ENCODE measurements around the gene TTC21A. TPM values are rescaled to one million over a fixed set of nuclear protein-coding genes. Genes with fewer than 3 reads are reported as not detected.

TTC21A gene
- total and polyA plus RNA-seq, 2 experiments from 2014 or later: 1.8 to 2.0 TPM

GRCh38 chr3:39186692-39187151, 79.2 kb downstream of the TTC21A start (continued):
- TF ChIP-seq REST (IDR thresholded peaks at IDR 0.05; ENCODE audit: unreplicated experiment): no peak

GRCh38 chr3:39187372-39188155, 80.1 kb downstream of the TTC21A start:
- Mint-ChIP-seq H3K27ac (no peak overlapping the region), H3K9me3 (no peaks in the 10 kb centered on the region), H3K4me3 (no peak overlapping the region), H3K36me3 (ENCODE audit: low read depth) (no peaks in the 10 kb centered on the region), H3K4me1 (peaks cover 2% of the 10 kb centered on the region; the same call in 2 of the 3 replicates), H3K27me3 (ENCODE audit: insufficient read depth, low read depth, poor library complexity) (peaks cover 18% of the 10 kb centered on the region)
- no peak for ATAC-seq
- no peak overlapping the region for H2AFZ ChIP-seq
- DNase-seq (ENCODE audit: low spot score): no peak
- H3K27ac ChIP-seq (ENCODE audit: low read depth): no peak overlapping the region
- H3F3A ChIP-seq (replicated peaks; ENCODE audit: low read depth): no peaks in the 10 kb centered on the region
- H3K4me3 ChIP-seq: no peak overlapping the region
- H4K20me1 ChIP-seq (replicated peaks; ENCODE audit: insufficient read depth): no peaks in the 10 kb centered on the region
- H3K4me2 ChIP-seq: no peak overlapping the region
- no peaks in the 10 kb centered on the region for H3K36me3 ChIP-seq (ENCODE audit: insufficient read depth)
- no peaks in the 10 kb centered on the region for H3K27me3 ChIP-seq (ENCODE audit: insufficient read depth)
- H3K79me2 ChIP-seq (replicated peaks; ENCODE audit: insufficient read depth): no peaks in the 10 kb centered on the region
- no peaks in the 10 kb centered on the region for H3K9me2 ChIP-seq (ENCODE audit: insufficient read depth)
- H3K4me1 ChIP-seq (ENCODE audit: insufficient read depth): peaks cover under 1% of the 10 kb centered on the region; the same call in 1 of the 2 replicates
- TF ChIP-seq NANOG (IDR thresholded peaks at IDR 0.05; ENCODE audit: borderline replicate concordance): no peak
- no peak for TF ChIP-seq REST (IDR thresholded peaks at IDR 0.05; ENCODE audit: unreplicated experiment)
- no peak for TF ChIP-seq ETS1 (IDR thresholded peaks at IDR 0.05)
- no peak for TF ChIP-seq STAT1 (IDR thresholded peaks at IDR 0.05; ENCODE audit: unreplicated experiment)
- TF ChIP-seq EZH2 (IDR thresholded peaks at IDR 0.05; ENCODE audit: low read depth, unreplicated experiment): no peak
- TF ChIP-seq ZNF114 (CRISPR knock-in tag; IDR thresholded peaks at IDR 0.05): no peak
- no peak for TF ChIP-seq POLR2AphosphoS5 (IDR thresholded peaks at IDR 0.05; ENCODE audit: low read depth)
- no peak for TF ChIP-seq ZNF331 (CRISPR knock-in tag; IDR thresholded peaks at IDR 0.05; ENCODE audit: low read depth)
- no peak for TF ChIP-seq CREB1 (CRISPR knock-in tag; IDR thresholded peaks at IDR 0.05; ENCODE audit: low read depth)
- TF ChIP-seq EZH2phosphoT487 (IDR thresholded peaks at IDR 0.05; ENCODE audit: unreplicated experiment): no peak
- TF ChIP-seq JUNB (IDR thresholded peaks at IDR 0.05; ENCODE audit: unreplicated experiment): no peak
- TF ChIP-seq CTCF (conservative IDR thresholded peaks at IDR 0.05; ENCODE audit: low read depth in 2 of 2): no peak

Data from GM23338 (cell line).